Activated naive CD4-positive, alpha-beta T cell treated with anti-CD3 and anti-CD28 coated beads, Interleukin-2, amount 50 U/mL, for 16 hours (primary cell): ENCODE results near the gene TRAK2.
"Not testable (repeated sequence)": the region's sequence is repeated elsewhere in the genome, so short reads cannot be mapped to it uniquely, and the experiment has no call there.

Experiments
- DNase-seq: peaks from one replicate; pipeline ENCODE4 v3.0.0-alpha.2; 2020

Gene TRAK2

DNA sequence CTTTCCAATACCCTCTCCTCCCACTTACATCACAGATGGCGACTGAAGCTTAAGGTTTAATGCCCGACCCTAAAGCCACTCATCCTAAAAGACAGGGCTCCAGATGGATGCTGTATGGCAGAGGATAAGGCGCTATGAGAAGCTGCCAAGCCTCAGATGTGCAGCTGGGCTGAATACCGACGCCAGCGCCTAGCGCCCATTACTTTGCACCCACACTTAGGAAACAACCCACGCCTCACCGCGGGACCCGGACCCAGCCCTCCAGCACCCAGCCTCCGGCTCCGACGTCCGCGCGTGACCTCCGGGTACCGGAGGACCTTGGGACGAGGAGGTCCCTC, 335 bp downstream of the TRAK2 start:
- no peak for DNase-seq

DNA sequence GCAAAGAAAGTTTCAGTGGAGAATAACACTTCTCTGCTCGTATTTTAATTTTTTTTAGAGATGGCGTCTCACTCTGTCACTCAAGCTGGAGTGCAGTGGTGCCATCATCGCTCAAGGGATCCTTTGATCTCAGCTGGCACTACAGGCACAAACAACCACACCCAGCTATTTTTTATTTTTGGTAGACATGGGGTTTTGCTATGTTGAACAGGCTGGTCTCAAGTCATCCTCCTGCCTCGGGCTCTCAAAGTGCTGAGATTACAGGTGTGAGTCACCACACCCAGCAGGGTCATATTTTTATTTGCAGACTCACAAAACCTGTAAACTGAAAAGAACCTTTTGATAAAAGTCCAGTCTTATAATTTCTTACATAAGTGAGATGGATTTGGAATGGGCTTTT, 2.6 kb downstream of the TRAK2 start:
- DNase-seq: no peak

GRCh38 chr2:201448061-201448460, 3.2 kb downstream of the TRAK2 start:
- DNase-seq: no peak

DNA sequence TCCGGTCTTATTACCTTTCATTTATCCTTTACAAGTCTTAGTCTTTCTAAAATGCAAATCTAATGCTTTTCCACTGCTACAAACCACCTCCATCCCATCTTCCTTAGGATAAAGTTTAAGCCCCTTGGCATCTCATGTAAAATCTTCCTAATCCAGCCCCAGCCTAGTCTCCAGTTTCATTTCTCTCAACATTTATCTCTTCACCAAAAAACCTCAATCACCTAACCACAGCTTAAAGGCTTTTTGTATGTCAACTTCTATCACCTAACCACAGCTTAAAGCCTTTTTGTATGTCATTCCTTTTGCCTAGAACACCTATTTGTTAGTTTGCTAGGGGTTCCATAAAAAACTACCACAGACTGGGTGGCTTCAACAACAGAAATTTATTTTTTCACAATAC, 4.2 kb downstream of the TRAK2 start:
- no peak for DNase-seq

DNA sequence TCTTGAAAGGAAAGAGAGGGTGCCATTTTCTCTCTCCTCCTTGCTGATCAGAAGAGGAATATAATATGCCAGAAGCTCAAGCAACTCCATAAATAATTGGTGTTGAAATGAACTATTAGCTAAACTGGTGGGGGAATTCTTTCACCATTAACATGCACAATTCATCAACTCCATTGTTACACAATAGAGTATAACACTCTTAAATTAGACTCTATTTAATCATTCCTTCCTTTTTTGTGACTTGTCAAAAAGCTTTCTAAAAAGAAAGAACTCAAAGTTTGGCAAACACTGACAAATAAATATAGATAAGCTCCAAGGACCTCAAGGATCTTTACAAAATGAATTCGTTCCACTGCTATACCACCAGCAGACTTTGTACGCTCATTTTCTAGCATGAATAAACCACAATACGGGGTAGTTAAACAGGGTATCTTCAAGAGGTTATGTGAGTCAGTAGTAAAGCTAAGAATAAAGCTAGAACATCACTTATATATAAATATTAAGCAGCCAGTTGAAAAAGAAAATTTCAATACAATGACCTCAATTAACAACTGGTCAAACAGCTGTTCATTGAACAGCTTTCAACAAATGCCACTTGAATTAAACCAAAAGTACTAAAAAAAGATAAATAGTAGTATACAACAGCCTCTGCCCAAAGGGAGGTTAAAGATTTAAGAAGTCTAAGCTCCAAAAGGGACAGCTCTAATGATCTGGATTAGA, 6.4 kb downstream of the TRAK2 start:
- no peak for DNase-seq

DNA sequence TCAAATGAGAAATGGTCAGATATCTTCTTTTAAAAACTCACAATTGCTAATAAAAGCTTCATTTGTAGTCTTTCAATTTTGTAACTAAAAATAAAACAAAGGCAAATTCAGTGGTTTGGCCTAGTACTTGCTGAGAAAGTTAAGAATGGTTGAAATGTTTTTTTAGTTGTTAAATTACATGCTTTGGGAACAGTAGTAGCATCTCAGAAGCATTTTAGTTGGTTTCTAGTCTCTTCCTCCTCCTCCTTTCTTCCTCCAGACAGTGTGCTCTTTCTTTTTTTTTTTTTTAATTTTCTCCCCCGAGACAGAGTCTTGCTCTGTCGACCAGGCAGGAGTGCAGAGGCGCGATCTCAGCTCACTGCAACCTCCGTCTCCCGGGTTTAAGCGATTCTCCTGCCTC, 9.8 kb downstream of the TRAK2 start:
- no peak for DNase-seq

GRCh38 chr2:201440182-201440581, 11.1 kb downstream of the TRAK2 start:
- DNase-seq: no peak

DNA sequence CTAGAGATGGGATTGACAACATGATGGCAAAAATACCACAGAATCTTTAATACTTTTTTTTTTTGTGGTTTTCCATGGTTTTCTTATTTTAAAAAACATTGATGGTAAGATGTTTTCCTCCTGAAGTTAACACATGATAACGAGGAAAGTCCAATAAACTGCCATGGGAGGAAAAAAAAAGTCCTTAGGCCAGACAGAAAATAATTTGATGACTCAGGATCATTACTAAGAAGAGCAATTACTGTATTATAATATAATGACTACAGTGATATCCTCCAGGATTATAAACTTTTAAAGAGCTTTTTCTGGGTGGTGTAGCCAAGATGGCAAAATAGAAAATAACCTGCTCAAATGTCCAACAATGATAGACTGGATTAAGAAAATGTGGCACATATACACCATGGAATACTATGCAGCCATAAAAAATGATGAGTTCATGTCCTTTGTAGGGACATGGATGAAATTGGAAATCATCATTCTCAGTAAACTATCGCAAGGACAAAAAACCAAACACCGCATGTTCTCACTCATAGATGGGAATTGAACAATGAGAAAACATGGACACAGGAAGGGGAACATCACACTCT, 11.8 kb downstream of the TRAK2 start:
- DNase-seq: not testable (repeated sequence)

DNA sequence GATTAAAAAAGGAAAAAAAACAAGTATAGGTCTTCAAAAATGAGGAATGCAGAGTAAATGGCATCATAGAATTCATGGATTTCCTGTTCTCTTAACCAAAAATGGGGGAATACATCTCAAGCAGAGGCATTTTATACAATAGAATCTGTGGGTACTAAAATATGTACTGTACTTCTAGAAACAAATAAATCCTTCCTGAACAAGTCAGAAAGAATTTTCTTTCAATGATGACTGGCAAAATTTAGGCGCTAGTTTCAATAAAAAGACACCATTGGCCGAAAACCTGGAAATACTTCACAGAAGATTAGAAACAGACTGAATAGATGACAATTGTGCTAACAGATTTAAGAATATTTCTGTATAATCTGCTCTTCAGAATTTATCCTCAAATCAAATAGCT, 15.1 kb downstream of the TRAK2 start:
- DNase-seq: no peak

DNA sequence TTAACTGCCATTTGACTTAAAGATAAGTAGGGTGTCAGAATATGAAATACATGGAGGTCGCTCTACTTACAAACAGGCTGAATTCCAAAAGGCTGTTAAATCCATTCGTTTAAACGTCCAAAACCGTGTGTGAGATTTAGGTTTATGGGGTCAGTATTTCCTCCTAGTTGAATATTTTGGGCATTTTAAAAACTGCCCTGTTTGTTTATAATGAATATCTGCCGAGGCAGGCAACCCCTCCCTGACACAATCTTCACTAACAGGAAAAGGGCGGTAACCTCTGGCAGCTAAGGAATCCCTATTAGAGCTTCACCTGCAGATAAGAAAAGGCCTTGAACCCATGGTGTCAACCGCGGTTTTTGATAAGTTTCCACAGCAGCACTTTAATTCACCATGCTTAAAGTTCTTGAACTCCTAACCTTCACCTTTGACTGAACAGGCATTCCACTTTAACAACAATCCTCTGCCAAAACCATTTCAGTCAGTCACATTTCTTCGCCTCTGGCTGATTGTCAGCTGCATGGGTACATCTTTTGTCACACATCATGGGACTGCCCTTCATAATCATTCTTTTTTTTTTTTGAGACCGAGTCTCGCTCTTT, 17.8 kb downstream of the TRAK2 start:
- no peak for DNase-seq

GRCh38 chr2:201432621-201433393, 18.5 kb downstream of the TRAK2 start:
- no peak for DNase-seq

DNA sequence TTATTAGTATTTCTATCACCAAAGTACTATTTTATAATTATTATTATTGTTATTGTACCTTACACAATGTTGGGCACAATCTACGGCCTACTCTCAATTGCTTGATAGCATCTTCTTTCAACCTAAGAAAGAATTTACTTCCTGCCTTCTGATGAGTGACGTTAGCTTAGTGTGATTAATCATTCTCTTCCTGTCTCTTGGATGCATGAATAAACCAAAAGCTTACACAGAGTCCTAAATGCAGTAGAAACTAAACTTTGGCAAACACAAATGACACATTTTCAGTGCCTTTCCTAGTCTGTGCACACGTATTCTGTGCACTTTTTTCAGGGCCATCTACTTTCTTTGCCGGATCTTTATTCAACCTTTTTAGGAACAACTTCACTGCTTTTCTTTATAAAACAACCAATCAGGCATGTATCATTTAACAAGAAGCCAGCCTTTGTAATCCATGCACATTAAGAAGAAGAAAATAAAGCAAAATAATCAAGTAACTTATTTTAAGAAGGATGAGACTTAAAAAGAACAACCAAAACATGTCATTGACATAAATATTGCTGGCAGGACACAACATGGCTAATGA, 19.1 kb downstream of the TRAK2 start:
- no peak for DNase-seq

DNA sequence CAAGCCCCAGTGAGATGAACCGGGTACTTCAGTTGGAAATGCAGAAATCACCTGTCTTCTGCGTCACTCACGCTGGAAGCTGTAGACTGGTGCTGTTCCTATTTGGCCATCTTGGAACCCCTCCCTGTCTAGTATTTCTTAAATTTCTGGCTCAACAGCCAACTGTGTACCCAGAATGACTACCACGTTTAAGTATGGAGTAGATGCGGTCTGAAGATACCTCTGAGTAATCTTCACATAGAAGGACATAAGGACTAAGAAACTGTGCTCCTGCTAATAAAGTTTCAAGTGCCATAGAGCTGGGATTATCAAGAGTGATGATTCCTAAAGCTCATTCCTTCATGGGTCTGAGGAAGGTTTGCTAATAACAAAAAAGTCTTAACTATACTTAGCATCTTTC, 20.4 kb downstream of the TRAK2 start:
- DNase-seq: no peak

GRCh38 chr2:201430322-201430721, 20.9 kb downstream of the TRAK2 start:
- not testable (repeated sequence) for DNase-seq

- DNase-seq: not testable (repeated sequence)
Measured at GRCh38 chr2:201429835-201430234, 21.4 kb downstream of the TRAK2 start.

DNA sequence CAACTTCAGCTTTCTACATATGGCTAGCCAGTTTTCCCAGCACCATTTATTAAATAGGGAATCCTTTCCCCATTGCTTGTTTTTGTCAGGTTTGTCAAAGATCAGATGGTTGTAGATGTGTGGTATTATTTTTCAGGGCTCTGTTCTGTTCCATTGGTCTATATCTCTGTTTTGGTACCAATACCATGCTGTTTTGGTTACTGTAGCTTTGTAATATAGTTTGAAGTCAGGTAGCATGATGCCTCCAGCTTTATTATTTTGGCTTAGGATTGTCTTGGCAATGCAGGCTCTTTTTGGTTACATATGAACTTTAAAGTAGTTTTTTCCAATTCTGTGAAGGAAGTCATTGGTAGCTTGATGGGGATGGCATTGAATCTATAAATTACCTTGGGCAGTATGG, 22.9 kb downstream of the TRAK2 start:
- DNase-seq: not testable (repeated sequence)

- DNase-seq: no peak
Measured at GRCh38 chr2:201425952-201426351, 25.3 kb downstream of the TRAK2 start.

DNA sequence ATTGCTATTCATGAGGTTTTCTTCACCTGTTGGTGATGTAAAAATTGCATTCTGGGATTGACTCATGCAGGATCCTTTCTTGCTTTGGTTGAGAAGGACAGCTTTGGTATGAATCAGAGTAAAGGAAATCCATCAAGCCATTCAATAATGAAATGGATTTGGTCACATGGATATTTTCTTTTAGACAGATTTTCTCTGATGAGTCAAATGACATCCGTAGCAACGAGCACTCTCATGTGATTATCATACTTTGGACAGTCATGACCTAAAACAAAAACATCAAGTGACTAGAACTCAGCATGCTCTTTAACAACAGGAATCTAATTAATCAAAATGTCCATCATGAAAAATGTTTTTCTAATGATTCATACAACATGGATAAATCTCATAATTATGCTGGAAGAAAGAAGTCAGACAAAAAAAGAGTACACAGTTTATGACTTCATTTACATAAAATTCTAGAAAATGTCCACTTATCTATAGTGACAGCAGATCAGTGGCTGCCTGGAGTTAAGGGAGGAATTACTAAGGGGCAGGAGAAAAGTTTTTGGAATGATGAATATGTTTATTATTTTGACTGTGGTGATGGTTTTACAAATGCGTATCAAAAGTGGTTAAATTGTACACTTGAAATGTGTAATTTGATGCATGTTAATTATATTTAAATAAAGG, 30.7 kb downstream of the TRAK2 start:
- no peak for DNase-seq

GRCh38 chr2:201419986-201420385, 31.3 kb downstream of the TRAK2 start:
- no peak for DNase-seq

DNA sequence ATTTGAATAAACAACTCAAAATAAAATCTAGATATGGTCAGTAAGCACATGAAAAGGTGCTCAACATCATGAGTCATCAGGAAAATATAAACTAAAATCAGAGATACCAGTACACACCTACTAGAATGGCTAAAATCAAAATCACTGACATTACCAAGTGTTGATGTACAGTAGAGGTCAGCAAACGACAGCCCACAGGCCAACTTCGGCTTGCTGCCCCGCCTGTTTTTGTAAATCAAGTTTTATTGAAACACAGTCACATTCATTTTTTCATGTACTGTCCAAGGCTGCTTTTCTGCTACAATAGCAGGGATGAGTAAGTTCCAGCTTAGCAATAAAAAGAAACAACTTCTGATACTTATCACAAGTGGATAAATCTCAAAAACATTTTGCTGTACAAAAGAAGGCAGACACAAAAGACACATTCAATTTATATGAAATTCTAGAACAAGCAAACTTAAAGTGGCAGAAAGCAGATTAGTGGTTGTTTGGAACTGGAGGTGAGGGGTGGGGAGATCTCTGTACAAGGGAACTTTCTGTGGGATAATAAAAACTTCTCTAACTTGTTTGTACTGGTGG, 32.1 kb downstream of the TRAK2 start:
- DNase-seq: no peak

DNA sequence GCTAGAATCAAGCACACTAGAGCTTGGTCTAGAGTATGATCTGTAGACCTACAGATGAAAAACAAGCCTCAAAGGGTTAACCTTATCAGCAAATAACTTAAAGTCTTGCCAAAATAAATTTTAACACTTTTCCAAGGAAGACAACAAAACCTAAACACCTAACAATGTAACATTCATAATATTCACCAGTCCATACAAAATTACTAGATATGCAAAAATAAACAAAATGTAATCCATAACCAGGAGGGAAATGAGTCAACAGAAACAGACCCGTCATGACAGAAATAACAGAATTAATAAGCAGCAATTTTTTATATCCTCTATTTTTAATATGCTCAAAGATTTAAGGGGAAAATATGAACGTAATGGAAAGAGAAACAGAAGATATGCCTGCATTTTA, 36.1 kb downstream of the TRAK2 start:
- no peak for DNase-seq
